CD4-positive, alpha-beta T cell treated with Interleukin-4 for 1 hour (primary cell): ENCODE measurements around the gene NFATC2IP.
"Not testable (repeated sequence)": the region's sequence is repeated elsewhere in the genome, so short reads cannot be mapped to it uniquely, and the experiment has no call there.

Experiments used
- DNase-seq, 2 donors: peaks; one replicate each; pipeline ENCODE4 v3.0.0-alpha.2; 2020 to 2022

NFATC2IP gene

GRCh38 chr16:28927815-28928214 is 22.9 kb upstream of the NFATC2IP start:
- DNase-seq, result no peak

DNA sequence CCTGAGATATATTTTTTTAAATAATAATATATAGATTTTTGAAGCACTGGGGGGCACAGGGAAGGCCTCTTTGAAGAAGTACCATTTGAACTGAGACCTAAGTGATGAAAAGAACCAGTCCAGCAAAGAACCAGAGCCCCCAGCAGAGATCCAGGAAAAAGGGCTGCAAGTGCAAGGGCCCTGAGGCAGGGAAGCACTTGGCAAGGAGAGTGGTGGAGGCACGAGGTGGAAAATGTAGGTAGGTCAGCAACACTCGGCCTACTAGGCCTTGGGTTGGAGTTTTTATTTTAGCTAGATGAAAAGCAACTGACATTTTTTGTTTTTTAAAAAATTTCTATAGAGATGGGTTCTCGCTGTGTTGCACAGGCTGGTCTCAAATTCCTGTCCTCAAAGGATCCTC is 20.5 kb upstream of the NFATC2IP start:
- no peak for DNase-seq

- DNase-seq, result peak in 1 of 2 donors; percentile 57
These were observed 20.1 kb upstream of the NFATC2IP start for GRCh38 chr16:28930652-28931051.

- peak in 1 of 2 donors; percentile 21 for DNase-seq
These were observed 18.9 kb upstream of the NFATC2IP start, which contains the start of gene CD19 for GRCh38 chr16:28931801-28932225. Gene CD19, plus strand, starts transcription at chr16:28931971. Its CDS starts 30 bp downstream, at chr16:28932001.

DNA sequence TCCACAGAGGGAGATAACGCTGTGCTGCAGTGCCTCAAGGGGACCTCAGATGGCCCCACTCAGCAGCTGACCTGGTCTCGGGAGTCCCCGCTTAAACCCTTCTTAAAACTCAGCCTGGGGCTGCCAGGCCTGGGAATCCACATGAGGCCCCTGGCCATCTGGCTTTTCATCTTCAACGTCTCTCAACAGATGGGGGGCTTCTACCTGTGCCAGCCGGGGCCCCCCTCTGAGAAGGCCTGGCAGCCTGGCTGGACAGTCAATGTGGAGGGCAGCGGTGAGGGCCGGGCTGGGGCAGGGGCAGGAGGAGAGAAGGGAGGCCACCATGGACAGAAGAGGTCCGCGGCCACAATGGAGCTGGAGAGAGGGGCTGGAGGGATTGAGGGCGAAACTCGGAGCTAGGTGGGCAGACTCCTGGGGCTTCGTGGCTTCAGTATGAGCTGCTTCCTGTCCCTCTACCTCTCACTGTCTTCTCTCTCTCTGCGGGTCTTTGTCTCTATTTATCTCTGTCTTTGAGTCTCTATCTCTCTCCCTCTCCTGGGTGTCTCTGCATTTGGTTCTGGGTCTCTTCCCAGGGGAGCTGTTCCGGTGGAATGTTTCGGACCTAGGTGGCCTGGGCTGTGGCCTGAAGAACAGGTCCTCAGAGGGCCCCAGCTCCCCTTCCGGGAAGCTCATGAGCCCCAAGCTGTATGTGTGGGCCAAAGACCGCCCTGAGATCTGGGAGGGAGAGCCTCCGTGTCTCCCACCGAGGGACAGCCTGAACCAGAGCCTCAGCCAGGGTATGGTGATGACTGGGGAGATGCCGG is 18.2 kb upstream of the NFATC2IP start:
- DNase-seq, result no peak

- DNase-seq, result no peak
These were observed 17.6 kb upstream of the NFATC2IP start for GRCh38 chr16:28933171-28933570.

DNA sequence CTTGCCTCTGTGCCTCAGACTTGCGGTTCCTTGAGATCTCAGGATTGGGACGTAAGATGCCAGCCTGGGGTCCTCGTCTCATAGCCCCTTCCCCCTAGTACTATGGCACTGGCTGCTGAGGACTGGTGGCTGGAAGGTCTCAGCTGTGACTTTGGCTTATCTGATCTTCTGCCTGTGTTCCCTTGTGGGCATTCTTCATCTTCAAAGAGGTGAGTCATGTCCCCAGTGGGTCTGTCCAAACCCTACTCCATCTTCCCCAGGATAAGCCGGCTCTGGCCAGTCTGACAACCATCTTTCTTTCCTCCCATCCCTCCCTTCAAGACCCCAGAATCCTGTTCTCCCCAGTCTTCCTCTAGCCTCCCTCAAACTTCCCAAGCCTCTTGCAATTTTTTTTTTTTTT is 15.4 kb upstream of the NFATC2IP start:
- no peak for DNase-seq

- DNase-seq, result peak; percentile 89 to 91
These were observed 14.6 kb upstream of the NFATC2IP start for GRCh38 chr16:28935924-28936783.

DNA sequence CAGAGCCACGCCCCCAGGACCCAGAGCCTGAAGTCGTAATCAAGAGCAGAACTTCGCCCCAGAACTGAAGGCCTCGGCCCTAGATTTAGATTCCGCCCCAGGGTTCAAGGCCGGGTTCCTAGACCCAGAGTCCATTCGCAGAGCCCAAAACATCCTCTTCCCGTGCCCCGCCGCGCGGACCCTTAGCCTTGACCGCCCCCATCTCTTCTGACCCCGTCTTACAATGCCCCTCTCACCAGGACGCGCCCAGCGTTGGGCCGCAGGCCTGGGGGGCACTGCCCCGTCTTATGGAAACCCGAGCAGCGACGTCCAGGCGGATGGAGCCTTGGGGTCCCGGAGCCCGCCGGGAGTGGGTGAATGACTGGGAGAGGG is 14.0 kb upstream of the NFATC2IP start:
- no peak for DNase-seq

DNA sequence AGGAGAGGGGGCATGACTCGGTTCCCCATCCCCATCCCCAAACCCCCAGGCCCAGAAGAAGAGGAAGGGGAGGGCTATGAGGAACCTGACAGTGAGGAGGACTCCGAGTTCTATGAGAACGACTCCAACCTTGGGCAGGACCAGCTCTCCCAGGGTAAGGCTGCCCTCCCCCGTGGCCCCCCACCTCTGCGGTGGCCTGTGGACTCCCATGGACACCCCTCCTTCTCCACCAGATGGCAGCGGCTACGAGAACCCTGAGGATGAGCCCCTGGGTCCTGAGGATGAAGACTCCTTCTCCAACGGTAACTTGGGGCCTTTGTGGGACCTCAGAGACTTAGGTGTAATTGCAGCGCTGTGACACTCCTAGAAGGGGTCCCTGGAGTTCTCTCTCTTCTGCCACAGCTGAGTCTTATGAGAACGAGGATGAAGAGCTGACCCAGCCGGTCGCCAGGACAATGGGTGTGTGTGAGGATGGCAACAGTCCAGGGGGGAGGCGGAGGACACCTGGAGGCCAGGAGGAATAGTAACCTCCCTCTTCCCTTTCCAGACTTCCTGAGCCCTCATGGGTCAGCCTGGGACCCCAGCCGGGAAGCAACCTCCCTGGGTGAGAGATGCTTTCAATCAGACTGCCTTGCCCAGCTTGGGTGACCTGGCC is 13.4 kb upstream of the NFATC2IP start:
- no peak for DNase-seq

DNA sequence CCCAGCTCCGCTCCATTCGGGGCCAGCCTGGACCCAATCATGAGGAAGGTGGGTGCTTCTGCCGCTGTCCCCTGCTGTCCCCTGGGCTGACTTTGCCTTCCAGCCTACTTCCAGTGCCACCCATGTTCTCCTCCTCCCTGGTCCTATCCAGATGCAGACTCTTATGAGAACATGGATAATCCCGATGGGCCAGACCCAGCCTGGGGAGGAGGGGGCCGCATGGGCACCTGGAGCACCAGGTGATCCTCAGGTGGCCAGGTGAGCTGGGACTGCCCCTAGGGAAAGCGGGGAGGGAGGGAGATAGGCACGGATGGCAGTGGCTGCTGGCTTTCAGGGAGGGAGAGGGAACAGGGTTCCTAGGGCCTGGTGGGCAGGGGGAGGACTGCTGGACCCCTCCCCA is 12.0 kb upstream of the NFATC2IP start:
- no peak for DNase-seq

GRCh38 chr16:28939825-28940224 is 10.9 kb upstream of the NFATC2IP start:
- not testable (repeated sequence) for DNase-seq

- DNase-seq, result no peak
These were observed 7.5 kb upstream of the NFATC2IP start for GRCh38 chr16:28943281-28943680.

DNA sequence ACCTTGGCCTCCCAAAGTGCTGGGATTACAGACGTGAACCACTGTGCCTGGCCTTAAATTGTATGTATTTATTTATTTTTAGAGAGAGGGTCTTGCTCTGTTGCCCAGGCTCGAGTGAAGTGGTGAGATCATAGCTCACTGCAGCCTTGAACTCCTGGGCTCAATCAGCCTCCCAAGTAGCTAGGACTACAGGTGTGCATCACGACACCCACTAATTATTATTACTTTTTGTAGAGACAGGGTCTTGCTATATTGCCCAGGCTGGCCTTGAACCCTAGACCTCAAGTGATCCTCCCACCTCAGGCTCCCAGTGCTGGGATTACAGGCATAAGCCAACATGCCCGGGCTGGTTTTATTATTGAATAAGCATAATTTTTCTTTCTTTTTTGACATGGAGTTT is 4.1 kb upstream of the NFATC2IP start:
- no peak for DNase-seq

DNA sequence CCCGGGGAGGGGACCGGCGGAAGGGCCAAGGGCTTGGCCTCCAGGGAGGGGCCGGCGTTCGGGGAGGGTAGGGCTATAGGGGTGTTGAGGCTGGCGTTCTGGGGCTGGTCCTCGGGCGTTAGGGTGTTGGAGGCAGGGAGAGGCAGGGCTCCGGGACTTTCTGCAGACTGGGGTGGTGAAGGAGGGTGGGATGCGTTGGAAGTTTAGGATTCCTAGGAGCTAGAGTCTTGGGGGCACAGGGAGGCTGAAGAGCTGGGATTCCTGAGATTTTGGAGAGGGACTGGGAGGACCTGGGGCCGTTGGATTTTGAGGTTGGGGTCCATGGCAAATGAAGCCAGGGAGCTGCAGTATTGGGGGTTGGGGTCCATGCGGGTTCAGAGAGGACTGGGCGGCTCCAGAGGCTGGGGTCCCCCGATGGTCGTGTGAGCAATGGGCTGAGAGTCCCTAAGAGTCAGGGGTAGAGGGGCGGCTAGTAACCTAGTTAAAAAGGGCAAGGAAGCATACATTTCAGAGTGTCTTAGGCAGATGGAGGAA is 740 bp downstream of the NFATC2IP start:
- DNase-seq, result peak in 1 of 2 donors; percentile 29

DNA sequence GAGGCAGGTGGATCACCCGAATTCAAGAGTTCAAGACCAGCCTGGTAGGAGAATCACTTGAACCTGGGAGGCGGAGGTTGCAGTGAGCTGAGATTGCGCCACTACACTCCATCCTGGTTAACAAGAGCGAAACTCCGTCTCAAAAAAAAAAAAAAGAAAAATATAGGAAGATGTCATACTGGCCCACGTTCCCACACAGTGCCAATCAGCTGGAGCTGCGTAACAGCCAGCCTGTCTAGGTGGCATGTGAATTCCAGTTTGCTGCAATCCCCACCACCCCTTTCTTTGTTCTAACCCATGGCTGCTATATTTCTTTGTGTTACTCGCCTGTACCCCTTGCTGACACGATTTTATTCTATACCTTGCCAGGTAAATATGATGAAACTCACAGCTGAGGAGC is 7.5 kb downstream of the NFATC2IP start:
- no peak for DNase-seq

GRCh38 chr16:28958836-28959235 is 8.1 kb downstream of the NFATC2IP start:
- no peak for DNase-seq

DNA sequence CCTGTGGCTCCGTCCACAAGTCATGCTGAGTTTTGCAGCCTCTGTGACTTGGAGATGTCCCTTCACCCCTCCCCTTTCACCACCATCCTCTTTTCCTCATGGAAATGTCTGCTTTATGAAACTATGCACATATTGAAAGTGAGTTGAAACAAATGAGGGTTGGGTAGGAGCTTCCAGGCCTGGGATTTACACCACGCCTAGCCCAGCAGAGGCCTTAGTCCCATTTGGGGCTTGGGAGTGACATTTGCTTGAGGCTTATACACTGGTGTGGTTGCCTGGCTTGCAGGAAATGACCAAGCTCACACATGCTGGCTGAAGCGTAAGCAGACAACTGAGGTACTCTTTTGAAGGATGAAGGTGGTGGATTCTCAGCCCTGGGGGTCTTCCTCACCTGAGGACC is 13.3 kb downstream of the NFATC2IP start:
- no peak for DNase-seq

- no peak for DNase-seq
These were observed 13.8 kb downstream of the NFATC2IP start for GRCh38 chr16:28964496-28964895.

GRCh38 chr16:28967156-28967555 is 16.4 kb downstream of the NFATC2IP start:
- no peak for DNase-seq

DNA sequence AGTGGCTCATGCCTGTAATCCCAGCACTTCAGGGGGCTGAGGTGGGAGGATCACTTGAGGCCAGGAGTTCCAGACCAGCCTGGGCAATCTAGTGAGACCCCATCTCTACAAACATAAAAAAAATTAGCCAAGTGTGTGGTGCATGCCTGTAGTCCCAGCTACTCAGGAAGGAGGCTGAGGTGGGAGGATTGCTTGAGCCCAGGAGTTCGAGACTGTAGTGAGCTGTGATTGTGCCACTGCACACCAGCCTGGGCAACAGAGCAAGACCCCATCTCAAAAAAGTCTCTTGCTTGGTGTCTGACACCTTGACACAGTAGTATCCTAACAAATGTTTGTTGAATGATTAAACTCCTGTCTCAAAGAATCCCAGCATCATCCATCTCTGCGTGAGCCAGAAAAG is 19.0 kb downstream of the NFATC2IP start:
- not testable (repeated sequence) for DNase-seq

- no peak for DNase-seq
These were observed 23.3 kb downstream of the NFATC2IP start for GRCh38 chr16:28974007-28974436.
